Measurements from ENCODE around the gene CDKN1C.

The CDKN1C gene

DNA sequence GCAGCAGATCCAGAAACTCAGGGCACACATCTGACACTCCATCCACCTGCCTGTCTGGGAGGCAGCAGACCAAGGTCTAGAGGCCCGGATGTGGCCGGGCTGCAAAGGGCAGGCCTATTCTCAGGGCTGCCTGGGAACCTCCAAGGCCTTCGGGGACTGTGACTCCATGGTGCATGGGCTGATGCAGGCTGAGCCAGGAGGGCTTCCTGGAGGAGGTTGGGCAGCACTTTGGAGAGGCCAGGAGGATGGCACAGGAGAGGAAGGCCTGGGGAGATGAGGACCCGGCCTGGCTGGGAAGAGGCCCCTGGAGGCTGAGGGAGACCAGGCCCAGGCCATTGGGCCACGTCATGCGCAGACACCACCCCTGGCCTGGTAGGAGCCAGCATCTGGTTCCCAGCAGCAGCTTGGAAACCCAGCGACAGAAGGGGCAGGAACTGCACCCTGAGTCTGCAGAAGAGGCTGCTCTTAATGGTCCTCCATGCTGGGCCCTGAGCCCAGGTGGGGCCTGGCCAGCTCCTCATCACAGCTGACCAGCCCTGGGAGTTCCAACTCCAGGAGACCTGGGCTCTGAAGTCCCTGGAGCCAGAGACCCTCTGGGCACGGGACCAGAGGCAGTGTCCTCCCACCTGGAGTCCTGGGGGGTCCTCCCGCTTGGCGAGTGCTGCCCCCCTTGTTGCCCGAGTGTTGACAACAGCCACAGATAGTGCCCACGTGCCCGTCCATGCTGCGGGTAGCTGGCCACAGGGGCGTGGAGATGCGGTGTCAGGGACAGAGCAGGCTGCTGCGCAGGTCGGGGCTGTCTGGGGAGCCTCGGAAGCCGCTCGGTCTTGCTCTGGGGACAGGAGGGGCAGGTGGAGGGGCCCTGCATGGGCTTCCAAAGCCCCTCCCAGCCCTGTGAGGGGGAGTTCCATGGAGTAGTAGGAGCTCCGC, 38.1 kb upstream of the CDKN1C start:
- DNase-seq (ENCODE audit: low read depth in 2 of 2): no peak

DNA sequence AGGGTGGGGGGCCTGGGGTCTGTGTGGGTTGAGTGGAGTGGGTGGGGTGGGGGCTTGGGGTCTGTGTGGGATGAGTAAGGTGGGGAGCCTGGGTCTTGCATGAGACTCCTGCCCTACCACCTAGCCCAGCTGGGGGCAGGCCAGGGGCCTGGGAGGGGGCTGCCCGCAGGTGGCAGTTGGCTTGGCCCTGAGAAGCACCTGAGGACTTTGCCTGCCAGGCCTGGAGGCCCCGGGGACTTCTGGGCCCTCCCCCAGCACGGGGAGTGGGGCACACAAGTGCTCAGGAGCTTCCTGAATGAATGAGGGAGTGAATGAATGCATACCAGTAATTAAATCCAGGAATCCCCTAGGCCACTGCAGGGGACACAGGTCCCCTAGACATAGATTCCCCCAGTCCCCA, 37.1 kb upstream of the CDKN1C start:
- DNase-seq (ENCODE audit: low read depth in 2 of 2): no peak

DNA sequence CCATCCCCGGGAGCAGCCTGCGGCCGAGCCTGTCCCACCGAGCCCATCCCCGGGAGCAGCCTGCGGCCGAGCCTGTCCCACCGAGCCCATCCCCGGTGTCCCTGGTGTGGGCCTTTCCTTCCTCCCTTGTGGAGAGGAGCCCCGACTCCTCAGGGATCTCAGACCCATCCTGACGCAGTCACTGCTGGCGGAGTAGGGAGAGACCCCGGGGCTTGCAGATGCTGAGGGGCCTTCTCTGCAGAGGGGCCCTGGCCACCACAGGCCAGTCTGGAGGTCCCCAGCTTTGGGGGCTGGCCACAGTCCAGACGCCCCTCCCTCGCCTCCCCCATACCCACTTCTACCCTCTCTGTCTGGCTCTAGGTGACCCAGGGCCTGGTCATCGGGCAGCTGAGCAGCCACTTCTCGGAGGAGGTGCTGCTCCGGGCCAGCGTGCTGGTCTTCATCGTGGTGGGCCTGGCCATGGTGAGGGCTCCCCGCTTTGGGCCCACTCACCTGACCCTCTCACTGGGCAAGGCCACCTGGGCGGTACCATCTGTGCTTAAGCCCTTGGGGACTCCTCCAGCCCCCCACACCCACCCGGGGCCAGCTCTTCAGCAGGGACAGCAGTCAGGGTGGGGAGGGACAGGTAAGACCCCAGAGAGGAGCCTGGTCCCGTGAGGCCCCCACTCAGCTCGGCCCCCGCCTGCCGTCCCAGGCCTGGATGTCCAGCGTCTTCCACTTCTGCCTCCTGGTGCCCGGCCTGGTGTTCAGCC, 36.3 kb upstream of the CDKN1C start:
- no peak for DNase-seq (ENCODE audit: low read depth in 2 of 2)

DNA sequence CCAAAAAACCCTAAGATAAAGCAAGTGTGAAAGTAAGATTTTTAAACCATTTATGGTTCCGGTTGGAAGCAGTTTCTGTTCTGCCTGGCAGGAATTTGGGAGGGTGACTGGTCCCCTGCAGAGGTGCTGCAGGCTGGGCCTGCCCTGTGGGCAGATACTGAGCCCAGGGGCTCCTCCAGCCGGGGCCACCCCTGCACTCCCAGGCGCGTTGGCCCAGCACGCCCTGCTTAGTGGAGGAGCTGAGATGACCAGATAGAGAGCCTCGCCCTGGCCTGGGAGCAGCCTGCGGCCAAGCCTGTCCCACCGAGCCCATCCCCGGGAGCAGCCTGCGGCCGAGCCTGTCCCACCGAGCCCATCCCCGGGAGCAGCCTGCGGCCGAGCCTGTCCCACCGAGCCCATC, 35.7 kb upstream of the CDKN1C start:
- no peak for DNase-seq (ENCODE audit: low read depth in 2 of 2)

DNA sequence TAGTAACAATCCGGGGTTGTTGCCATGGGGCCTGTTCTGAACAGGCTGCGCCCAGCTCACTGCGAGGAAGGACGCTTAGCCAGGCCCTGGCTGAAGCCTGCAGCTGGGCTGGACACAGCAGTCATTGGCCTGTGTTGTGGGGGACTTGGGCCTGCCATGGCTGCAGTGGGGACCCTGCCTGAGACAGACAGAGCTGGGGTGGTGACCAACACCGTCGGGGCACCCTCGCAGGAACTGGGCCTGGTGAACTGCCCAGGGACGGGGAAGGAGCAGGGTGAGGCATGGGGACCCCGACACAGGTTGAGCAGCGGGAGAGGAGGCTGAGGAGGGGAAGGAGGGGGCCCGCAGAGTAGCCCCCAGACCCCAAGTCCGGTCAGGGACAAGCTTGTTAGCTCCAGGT, 34.8 kb upstream of the CDKN1C start:
- DNase-seq (ENCODE audit: low read depth in 2 of 2): no peak

DNA sequence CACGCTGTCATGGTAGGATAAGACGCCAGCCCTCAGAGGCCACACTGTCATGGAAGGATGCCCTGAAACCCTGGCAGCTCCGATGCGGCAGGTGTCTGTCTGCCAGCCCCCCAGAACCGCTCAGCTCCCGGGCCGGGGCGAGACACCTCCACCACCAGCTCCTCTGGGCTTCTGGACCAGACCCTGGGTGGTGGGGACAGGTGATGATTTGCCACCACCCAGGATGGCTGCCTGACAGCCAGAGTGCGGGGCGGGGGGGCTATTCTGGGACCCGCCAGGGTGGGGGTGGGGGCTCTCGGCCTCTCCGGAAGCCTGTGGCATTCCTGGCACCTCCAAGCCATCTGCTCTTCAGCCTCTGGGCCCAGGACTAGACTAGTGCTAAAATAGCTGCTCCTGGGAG, 34.3 kb upstream of the CDKN1C start:
- no peak for DNase-seq (ENCODE audit: low read depth in 2 of 2)

DNA sequence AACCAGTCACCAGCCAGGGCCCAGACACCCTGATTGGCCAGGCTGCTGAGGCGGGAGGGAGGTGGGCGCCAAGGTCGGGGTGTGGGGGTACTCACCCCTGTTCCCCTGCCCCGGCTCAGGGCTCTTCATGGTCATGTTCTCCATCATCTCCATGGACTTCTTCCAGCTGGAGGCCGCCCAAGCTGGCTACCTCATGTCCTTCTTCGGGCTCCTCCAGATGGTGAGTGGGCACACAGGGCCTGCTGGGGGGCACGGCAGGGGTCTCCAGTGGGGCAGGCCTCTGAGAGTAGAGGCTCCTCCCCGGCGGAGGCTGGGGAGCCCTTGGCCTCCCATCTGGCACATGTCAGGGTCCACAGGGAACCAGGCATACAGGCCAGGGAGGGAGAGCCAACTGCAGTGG, 33.6 kb upstream of the CDKN1C start:
- no peak for DNase-seq (ENCODE audit: low read depth in 2 of 2)

DNA sequence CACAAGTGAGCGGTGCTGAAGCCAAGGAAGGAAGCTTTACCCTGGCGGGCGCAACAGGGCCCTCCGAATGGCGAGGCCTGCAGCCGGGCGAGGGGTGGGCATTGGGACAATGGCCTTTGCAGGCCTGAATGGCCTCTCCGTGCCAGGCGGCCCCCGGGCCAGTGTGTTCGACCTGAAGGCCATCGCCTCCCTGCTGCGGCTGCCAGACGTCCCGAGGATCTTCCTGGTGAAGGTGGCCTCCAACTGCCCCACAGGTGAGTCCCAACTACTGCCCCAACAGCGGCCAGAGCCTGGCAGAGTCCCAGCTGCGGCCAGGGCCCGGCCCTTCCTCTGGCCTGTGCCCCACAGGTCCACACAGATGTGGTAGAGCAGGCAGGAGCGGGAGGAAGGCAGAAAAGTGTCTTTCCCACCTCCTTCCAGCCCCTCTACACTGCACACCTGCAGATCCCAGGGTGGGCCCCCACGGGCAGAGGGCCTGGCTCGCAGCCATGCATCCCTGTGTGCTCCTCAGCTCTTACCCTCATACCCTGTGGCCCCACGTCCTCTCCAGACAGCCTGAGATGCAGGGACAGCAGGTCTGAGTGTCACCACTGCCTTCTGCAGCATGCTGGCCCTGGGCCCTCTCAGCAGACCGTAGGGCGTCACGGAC, 32.4 kb upstream of the CDKN1C start:
- no peak for DNase-seq (ENCODE audit: low read depth in 2 of 2)

DNA sequence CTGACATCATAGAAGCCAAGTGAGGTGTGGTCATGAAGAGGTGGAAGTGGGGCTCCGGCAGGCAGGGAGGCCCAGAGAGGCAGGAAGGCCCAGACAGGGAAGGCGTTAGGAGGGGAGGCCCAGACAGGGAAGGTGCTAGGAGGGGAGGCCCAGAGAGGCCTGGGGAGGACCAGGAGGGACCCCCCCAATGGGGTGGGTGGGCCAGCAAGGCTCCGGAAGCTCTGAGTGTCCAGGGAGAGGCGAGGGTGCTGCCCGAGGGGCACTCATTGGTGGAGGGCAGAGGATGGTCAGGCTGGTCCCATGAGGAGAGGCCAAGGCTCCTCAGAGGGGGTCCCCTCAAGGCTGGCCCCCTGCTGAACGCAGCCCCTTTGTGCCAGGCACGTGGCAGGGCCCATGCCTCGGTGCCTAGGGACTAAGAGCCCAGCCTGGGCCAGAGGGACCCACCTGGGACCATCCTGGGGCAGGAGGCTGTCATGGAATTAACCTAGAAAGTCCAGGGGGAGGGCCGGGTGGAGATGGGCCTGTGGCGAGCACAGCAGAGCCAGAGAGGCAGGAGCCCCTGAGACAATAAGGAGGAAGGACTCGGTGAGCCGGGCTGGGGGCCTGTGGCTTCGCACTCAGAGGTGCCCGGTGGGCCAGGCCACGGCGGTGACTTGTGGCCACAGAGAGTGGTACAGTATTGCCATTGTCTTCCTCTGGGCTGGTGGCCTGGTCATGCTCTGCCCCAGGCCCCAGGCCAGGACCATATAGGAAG, 31.5 kb upstream of the CDKN1C start:
- no peak for DNase-seq (ENCODE audit: low read depth in 2 of 2)

DNA sequence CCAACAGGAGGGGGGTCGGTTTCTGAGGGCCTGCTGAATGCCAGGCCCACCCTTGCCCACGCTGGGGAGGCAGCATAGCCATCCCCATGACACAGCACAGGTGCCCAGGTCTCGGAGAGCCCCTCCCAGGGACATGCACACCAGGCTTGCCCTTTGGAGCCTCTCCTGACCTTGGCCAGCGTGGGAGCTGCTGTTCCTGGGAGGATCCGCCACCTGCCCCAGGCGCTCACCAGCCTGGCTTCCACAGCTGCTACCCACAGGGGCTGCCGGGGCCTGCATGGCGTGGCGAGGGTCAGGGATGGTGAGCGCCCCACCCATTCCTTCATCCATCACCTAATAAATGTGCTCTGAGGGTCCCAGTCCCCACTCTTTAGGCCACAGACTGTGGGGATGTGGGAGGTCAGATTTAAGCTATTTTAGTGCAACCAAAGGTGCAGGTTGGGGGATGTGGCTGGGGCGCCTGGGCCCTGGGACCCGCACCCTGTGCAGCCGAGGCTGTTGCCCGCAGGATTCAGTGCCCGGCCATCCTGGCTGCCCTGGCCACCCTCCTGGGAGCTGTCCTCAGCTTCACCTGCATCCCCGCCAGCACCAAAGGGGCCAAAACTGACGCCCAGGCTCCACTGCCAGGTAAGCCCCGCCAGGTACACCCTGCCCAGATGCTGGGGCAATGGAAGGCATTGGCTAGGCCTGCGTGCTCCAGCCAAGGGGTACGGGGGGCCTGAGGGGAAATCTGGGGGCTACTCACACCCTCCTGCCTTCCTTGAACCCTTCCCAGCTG, 30.7 kb upstream of the CDKN1C start:
- DNase-seq (ENCODE audit: low read depth in 2 of 2): no peak

DNA sequence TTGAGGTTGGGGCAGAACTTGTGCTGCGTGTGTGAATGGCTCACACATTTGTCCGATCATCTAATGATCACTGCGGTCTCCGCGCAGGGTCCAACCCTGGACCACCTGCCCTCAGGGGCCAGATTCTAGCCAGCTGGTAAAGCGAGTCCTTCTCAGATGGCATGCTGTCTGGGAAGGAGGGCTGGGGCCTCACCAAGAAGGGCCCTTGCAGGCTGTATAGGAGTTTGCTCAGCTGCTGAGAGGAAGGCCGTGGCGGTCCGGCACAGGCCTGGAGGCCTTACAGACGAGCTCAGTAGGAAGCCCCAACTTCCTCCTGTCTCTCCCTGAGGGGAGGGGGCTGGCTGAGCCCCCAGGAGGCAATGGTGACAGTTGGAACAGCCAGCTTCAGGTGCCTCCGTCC, 29.9 kb upstream of the CDKN1C start:
- no peak for DNase-seq (ENCODE audit: low read depth in 2 of 2)

DNA sequence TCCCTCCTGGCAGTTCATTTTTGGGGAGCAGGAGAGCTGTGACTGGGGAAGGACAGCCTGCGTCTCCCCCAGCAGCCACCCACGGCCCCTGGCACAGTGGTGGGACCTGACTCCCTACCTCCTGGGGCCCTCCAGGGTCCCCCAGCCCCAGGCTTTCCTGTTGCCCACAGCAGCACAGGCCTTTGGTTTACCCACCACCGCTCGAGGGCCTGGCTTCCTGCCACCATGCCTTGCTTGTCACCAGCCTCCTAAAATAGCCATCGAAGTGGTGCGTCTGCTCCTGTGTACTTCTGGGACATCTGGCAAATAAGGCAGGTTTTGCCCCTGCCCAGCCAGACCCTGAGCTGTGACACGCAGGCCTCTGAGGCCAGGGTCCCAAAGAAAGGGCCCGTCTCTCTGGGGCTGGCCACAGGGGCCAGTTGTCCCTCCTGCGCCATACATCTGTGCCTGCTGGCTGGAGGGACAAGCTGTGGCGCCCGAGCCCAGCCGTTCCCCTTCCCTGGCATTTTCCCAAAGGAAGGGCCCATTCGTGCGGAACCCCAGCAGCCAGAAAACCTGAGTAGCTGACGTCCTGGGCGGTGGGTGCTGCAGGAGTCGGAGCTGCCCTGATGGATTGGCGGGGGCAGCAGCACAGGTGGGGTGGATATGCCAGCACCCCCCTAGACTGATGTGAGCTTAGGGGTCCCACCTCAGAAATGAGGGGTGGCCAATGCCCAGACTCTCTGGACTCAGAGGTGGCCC, 29.1 kb upstream of the CDKN1C start:
- DNase-seq (ENCODE audit: low read depth in 2 of 2): no peak

DNA sequence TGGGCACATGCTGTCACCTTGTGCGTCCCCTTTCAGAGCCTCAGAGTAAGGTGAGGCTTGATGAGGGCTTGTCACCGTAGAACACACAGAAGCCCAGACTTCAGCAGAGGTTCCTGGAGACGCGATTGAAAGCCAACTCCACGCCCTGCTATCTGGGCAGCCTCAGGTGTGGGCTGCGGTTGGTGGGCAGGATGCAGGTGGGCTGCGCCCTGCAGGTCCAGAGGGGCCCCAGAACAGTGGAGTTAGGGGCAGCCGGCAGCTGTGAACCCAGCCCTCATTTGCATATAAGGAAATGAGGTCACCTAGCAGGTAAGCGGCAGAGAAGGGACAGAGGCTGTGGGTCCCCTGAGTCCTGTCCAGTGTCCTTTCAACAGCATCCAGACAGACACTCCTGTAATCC, 28.2 kb upstream of the CDKN1C start:
- no peak for DNase-seq (ENCODE audit: low read depth in 2 of 2)

DNA sequence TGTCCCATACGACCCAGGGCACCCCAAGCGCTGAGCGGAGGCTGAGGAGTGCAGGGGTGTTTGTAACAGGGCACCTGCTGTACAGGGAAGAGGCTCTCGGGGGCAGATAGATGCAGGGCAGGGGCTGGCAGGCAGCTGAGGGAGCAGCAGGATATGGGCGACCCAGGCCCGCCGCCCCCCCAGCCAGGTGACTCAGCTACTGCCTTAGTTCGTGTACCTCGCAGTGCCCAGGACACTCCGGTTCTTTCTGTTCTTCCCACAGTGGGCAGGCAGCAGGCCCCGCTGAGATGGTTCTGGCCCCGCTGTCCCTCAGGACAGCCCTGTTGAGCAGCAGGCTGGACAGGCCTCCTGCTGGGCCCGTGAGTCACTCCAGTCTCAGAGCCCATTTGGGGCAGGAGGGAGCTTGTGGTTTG, 27.4 kb upstream of the CDKN1C start:
- no peak for DNase-seq (ENCODE audit: low read depth in 2 of 2)

DNA sequence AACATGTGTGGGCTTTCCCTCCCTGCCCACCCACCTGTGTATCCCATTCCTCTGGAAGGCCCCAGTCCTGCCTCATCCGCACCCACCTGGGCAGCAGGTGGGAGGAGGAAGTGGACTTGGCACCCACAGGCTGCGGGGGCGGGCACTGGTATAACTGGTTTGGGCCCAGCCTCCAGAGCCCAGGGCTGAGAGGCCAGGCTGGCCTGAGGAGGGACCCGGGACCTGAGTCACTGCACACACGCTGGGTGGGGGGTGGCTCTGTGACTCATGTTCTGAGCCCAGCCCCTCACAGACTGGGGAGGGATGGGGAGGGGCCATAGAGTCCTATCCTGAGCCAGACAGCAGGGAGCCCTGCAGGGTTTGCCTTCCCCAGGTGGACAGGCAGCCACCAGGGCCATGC, 26.9 kb upstream of the CDKN1C start:
- no peak for DNase-seq (ENCODE audit: low read depth in 2 of 2)

DNA sequence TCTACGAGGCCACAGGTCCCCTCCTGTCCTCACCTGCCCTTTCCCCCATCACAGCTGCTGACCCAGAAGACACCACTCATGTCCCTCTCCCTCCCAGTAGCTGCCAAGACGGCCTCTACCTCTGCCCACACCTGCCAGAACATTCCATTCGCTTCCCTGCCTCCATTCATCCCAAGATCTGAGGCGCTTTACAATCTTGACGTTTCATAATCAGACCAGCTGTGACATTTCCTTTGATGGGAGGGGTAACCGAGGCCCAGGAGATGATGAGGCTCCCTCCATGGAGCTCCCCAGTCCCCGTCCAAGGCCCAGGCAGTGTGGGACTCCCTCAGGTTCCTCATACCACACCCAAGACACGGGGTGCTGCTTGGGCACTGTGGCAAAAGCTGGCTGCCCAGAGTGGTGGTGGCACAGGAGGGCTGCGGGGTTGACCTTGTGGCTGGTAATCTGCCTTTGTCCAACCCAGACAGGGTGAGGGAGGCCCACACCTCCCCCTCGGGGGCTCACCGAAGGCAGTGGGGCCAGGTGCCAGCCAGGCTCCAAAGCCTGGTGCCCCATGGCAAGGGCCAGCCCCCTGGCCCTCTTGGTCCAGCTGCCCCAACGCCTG, 26.3 kb upstream of the CDKN1C start:
- DNase-seq (ENCODE audit: low read depth in 2 of 2): no peak

DNA sequence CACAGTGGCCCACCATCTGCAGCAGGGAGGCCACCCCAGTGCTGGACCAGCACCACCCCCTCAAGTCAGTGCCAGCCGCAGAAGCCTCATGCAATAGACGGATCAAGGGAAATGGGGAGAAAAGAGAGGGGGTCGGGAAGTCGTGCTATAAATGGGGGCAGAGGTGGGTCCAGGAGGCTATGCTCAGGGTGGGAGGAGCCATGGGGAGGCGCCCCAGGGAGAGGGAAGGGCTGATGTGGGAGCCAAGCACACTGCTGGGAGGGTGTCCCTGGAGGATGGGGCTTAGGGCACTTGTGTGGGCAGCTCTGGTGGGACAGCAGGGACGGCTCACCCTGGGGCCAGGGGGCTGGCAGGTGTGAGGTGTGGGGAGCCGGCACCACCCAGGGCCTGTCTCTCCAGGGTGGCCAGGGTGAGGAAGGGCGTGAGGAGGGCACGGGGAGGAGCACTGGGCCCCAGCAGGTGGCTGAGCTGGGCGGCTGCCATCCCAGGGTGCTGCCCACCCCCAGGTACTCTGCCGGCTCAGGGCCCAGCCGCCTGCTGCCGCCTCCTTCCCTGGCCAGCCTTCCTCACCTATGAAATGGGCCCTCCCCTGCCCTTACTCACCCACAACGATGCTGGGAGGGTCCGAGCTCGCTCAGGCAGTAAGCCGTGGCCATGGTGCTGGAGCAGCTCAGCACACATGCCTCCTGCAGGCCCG, 25.7 kb upstream of the CDKN1C start:
- DNase-seq (ENCODE audit: low read depth in 2 of 2): no peak

DNA sequence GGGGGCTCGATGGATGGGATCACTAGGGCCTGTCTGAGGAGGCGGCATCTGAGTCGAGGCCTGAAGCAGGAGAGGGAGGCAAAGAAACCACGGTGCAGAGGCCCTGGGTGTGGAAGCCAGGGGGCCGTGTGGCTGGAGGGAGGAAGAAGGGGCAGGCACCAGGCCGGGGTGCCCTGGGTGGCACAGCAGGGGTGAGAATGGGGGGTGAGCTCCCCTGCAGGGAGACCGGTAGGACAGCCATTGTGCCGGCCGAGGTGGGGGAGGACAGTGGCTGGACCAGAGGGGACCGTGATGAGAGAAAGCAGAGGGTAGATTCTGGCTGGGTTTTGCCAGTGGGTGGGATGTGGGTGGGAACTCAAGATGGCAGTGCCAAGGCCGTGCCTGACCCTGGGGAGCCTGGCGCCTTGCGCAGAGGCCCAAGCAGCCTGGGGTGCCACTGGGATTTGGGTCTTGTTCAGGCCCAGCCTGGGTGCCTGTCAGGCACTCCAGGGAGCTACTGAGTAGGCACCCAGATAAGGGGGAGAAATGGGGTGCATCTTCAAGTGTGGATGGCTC, 24.9 kb upstream of the CDKN1C start:
- DNase-seq (ENCODE audit: low read depth in 2 of 2): no peak

All from stimulated activated CD8-positive, alpha-beta memory T cell treated with anti-CD3 and anti-CD28 coated beads, Interleukin-7, amount 100 ng/mL, for 1 hour (primary cell).